ENCODE data around the gene MRPS14. TPM values are rescaled to one million over a fixed set of nuclear protein-coding genes. Genes with fewer than 3 reads are reported as not detected.

MRPS14 gene
- total and polyA plus RNA-seq, 9 of the 15 experiments (the other 6 are each of a cell fraction or from before 2014, with no cell fraction given): 38.1 to 231 (median 54.9) TPM

DNA sequence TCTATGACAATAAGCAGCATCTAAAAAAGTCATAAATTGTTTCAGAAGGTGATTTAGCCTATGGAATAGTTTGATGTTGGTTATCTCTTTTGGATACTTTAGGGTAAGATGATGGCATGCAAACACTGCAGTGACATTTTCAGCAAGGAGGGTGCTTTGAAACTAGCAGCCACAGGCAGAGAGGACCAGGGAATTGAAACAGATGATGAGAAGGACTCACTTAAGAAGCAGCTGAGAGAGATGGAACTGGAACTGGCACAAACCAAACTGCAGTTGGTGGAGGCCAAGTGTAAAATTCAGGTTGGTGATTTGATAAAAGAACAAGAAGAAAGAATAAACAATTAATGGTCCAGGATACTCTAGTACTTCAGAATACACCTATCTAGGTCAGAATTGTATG is 34.7 kb downstream of the MRPS14 start:
- intact Hi-C loops (cut with micrococcal nuclease): no loop called here
- Histone ChIP-seq H3K9ac (ENCODE audit: insufficient read depth in 1 of 2, low read depth in 2 of 2, low read length in 2 of 2) (no peak overlapping the region), H3K27ac (ENCODE audit: extremely low read depth, low read depth, low read length) (no peak overlapping the region)

More for the DNA sequence above, 34.7 kb downstream of the MRPS14 start:
- no peak for DNase-seq (ENCODE audit: extremely low read depth in 1 of 4, low spot score in 3 of 4)
- CTCF ChIA-PET (ENCODE audit: low intra/inter-chr PET ratio): no interaction called here
- Histone ChIP-seq H3K36me3 (ENCODE audit: control insufficient read depth, insufficient read depth, low read length) (peaks cover 10% of the 10 kb centered on the region; the same call in 2 of the 3 replicates), H3K9me1 (ENCODE audit: control insufficient read depth, insufficient read depth, low read length) (no peaks in the 10 kb centered on the region), H2AFZ (ENCODE audit: low read depth, low read length) (no peak overlapping the region), H3K4me2 (ENCODE audit: insufficient read depth, low read length) (no peak overlapping the region), H3K9me3 (replicated peaks; ENCODE audit: control insufficient read depth, insufficient read depth, low read depth, low read length) (no peaks in the 10 kb centered on the region), H3K27me3 (ENCODE audit: control insufficient read depth in 2 of 2, insufficient read depth in 2 of 2, low read length in 2 of 2) (no peaks in the 10 kb centered on the region), H3K79me2 (ENCODE audit: control insufficient read depth, insufficient read depth, low read length) (no peaks in the 10 kb centered on the region), H4K20me1 (replicated peaks; ENCODE audit: control insufficient read depth, insufficient read depth, low read length) (no peaks in the 10 kb centered on the region), H3K4me1 (replicated peaks in 1 of 2; ENCODE audit: control insufficient read depth in 2 of 2, insufficient read depth in 2 of 2, low read length in 2 of 2) (no peaks in the 10 kb centered on the region), H3K4me3 (no peak overlapping the region)
- in situ Hi-C loops (cut with MboI): loop anchor here (10.0 to 25.0 kb wide), 2 partner anchors 104 to 726 kb away; no protein-coding TSS in a partner anchor
- FAIRE-seq: no peak
- ATAC-seq: no peak
- TF ChIP-seq, protein P1, sequence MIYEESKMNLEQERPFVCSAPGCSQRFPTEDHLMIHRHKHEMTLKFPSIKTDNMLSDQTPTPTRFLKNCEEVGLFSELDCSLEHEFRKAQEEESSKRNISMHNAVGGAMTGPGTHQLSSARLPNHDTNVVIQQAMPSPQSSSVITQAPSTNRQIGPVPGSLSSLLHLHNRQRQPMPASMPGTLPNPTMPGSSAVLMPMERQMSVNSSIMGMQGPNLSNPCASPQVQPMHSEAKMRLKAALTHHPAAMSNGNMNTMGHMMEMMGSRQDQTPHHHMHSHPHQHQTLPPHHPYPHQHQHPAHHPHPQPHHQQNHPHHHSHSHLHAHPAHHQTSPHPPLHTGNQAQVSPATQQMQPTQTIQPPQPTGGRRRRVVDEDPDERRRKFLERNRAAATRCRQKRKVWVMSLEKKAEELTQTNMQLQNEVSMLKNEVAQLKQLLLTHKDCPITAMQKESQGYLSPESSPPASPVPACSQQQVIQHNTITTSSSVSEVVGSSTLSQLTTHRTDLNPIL (CRISPR knock-in tag; IDR thresholded peaks at IDR 0.05): no peak
- TF ChIP-seq MCM3 (IDR thresholded peaks at IDR 0.05): no peak
- no peak for TF ChIP-seq MAFK (IDR thresholded peaks at IDR 0.05; ENCODE audit: low read length)
- TF ChIP-seq MTA2 (IDR thresholded peaks at IDR 0.05; ENCODE audit: low read depth): no peak
- TF ChIP-seq ESRRA (IDR thresholded peaks at IDR 0.05; ENCODE audit: borderline replicate concordance, low read depth): no peak
- TF ChIP-seq MECOM (CRISPR knock-in tag; IDR thresholded peaks at IDR 0.05): no peak
- no peak for TF ChIP-seq ZNF507 (tag; conservative IDR thresholded peaks at IDR 0.05)
- TF ChIP-seq KAT7 (CRISPR knock-in tag; IDR thresholded peaks at IDR 0.05; ENCODE audit: borderline replicate concordance): no peak
- TF ChIP-seq TARDBP (IDR thresholded peaks at IDR 0.05): no peak
- no peak for TF ChIP-seq BACH1 (tag; IDR thresholded peaks at IDR 0.05)
- POLR2A ChIA-PET: interaction anchor here (1.9 to 3.5 kb wide), 2 partner anchors 11 to 13 kb away, joined by 4 to 22 read pairs; partner anchors contain the start of gene CACYBP
- no TSS peak for BruUV-seq (replicated peaks)

All from K562 (cell line).